ENCODE data around the gene GPD1. TPM values are rescaled to one million over a fixed set of nuclear protein-coding genes. Genes with fewer than 3 reads are reported as not detected.

The GPD1 gene
- total RNA-seq, 2 experiments from 2014 or later, result 0.41 to 0.47 TPM

- H3K36me3 ChIP-seq (ENCODE audit: insufficient read depth, low read length), result peaks cover 22% of the 10 kb centered on the region
- ATAC-seq (ENCODE audit: poor library complexity) (no peak), DNase-seq (no peak)
- H3K27ac ChIP-seq (ENCODE audit: low read depth in 1 of 2, low read length in 2 of 2), result no peak overlapping the region
- no peaks in the 10 kb centered on the region for H3K9me3 ChIP-seq (ENCODE audit: control insufficient read depth in 1 of 2, insufficient read depth in 1 of 2, low read length in 2 of 2)
- Mint-ChIP-seq H3K4me3 (no peak overlapping the region), H3K36me3 (ENCODE audit: low read depth) (peaks cover 47% of the 10 kb centered on the region), H3K4me1 (ENCODE audit: low read depth) (no peaks in the 10 kb centered on the region), H3K27ac (peak overlapping the region; percentile 49), H3K9me3 (no peaks in the 10 kb centered on the region), H3K27me3 (no peaks in the 10 kb centered on the region)
- ChIA-PET POLR2A (interaction anchor here (1.1 to 2.4 kb wide), 2 partner anchors 9 to 27 kb away, joined by 3 to 19 read pairs; partner anchors contain the start of gene COX14), CTCF (interaction anchor here (1.2 to 1.6 kb wide), 2 partner anchors 8 kb away, joined by 3 to 4 read pairs; no protein-coding TSS in a partner anchor)
- intact Hi-C loops (cut with DNase I, micrococcal nuclease), result no loop called here
- H3K4me1 ChIP-seq (ENCODE audit: insufficient read depth, low read length), result no peaks in the 10 kb centered on the region
- TF ChIP-seq, protein P1, sequence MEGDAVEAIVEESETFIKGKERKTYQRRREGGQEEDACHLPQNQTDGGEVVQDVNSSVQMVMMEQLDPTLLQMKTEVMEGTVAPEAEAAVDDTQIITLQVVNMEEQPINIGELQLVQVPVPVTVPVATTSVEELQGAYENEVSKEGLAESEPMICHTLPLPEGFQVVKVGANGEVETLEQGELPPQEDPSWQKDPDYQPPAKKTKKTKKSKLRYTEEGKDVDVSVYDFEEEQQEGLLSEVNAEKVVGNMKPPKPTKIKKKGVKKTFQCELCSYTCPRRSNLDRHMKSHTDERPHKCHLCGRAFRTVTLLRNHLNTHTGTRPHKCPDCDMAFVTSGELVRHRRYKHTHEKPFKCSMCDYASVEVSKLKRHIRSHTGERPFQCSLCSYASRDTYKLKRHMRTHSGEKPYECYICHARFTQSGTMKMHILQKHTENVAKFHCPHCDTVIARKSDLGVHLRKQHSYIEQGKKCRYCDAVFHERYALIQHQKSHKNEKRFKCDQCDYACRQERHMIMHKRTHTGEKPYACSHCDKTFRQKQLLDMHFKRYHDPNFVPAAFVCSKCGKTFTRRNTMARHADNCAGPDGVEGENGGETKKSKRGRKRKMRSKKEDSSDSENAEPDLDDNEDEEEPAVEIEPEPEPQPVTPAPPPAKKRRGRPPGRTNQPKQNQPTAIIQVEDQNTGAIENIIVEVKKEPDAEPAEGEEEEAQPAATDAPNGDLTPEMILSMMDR (IDR thresholded peaks at IDR 0.05), result no peak
- H3K4me3 ChIP-seq (ENCODE audit: low read length), result no peak overlapping the region
- no peaks in the 10 kb centered on the region for H3K27me3 ChIP-seq (ENCODE audit: control insufficient read depth in 1 of 2, insufficient read depth in 2 of 2, low read length in 2 of 2)
Observed at GRCh38 chr12:50102646-50103309, 1.0 kb upstream of the GPD1 start.

DNA sequence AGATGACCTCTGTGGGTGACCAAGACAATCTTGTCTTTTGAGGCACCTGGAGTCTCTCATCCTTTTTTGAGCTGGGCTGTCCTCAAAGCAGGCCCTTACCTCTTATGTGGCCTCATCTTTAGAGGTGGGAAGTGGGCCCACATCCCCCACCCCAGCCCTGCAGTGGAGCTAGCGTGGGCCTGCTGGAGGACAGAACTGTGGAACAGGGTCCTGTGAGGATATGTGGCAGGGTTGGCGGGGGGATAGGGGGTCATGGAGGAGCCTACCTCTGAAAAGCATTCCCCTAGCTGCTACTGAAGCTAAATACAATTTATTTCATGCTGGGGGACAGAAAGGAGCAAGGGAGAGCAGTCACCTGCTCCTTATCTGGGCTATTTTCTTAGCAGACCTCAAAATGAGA lies 457 bp upstream of the GPD1 start:
- Mint-ChIP-seq H3K27ac (no peak overlapping the region), H3K4me3 (no peak overlapping the region), H3K36me3 (ENCODE audit: low read depth) (peaks cover 41% of the 10 kb centered on the region), H3K9me3 (no peaks in the 10 kb centered on the region), H3K27me3 (no peaks in the 10 kb centered on the region), H3K4me1 (ENCODE audit: low read depth) (no peaks in the 10 kb centered on the region)
- intact Hi-C loops (cut with DNase I, micrococcal nuclease), result no loop called here
- H3K9me3 ChIP-seq (ENCODE audit: control insufficient read depth in 1 of 2, insufficient read depth in 1 of 2, low read length in 2 of 2), result no peaks in the 10 kb centered on the region
- CTCF ChIA-PET, result interaction anchor here (1.2 kb wide), 1 partner anchor 7 kb away, joined by 3 read pairs; no protein-coding TSS in a partner anchor
- POLR2A ChIA-PET, result interaction anchor here (1.1 to 2.4 kb wide), 2 partner anchors 9 to 26 kb away, joined by 3 to 19 read pairs; partner anchors contain the start of gene COX14
- no peaks in the 10 kb centered on the region for H3K27me3 ChIP-seq (ENCODE audit: control insufficient read depth in 1 of 2, insufficient read depth in 2 of 2, low read length in 2 of 2)
- TF ChIP-seq, protein P1 (IDR thresholded peaks at IDR 0.05), result no peak
- no peak overlapping the region for H3K4me3 ChIP-seq (ENCODE audit: low read length)
- H3K4me1 ChIP-seq (ENCODE audit: insufficient read depth, low read length), result no peaks in the 10 kb centered on the region
- no peak for DNase-seq
- peaks cover 17% of the 10 kb centered on the region for H3K36me3 ChIP-seq (ENCODE audit: insufficient read depth, low read length)
- no peak for ATAC-seq (ENCODE audit: poor library complexity)
- no peak overlapping the region for H3K27ac ChIP-seq (ENCODE audit: low read depth in 1 of 2, low read length in 2 of 2)

DNA sequence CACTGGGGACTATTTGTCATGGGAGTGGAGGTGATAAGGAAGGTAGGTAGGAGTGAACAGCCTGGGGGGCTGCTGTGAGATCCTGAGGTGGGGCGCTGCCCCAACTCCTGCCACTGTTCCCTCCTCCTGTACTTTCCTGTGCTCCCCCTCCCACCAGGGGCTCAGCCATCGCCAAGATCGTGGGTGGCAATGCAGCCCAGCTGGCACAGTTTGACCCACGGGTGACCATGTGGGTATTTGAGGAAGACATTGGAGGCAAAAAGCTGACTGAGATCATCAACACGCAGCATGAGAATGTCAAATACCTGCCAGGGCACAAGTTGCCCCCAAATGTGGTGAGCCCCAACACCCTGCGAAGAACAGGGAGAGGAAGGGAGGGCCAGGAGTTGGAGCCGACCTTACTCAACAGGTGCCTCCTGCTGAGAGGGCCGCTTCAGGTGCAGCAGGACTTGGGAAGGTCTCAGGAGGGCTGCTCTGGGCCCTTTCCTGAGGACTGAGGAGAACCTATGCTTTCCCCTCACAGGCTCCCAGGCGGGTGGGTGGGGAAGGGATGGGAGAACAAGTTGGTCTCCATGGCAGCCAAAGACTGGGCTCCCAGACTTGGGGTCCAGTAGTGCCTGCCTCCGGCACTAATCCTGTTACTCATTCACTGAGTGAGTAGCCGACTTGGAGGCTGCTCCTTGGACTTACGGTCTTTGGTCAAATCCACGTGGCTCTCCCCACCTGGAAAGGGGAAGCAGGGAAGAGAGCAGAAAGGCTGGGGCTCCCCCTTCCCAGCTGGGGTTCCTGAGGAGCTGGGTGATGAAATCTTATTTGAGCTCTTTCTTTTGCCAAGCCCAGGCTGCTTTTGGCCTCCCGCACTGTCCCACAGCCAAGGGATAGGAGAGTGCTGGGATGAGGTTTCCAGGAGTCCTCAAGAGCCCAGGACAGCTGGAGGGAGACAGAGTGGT lies 884 bp downstream of the GPD1 start:
- TF ChIP-seq, protein P1 (IDR thresholded peaks at IDR 0.05), result no peak
- Mint-ChIP-seq H3K27me3 (no peaks in the 10 kb centered on the region), H3K4me1 (ENCODE audit: low read depth) (no peaks in the 10 kb centered on the region), H3K27ac (no peak overlapping the region), H3K36me3 (ENCODE audit: low read depth) (peaks cover 28% of the 10 kb centered on the region), H3K4me3 (no peak overlapping the region), H3K9me3 (no peaks in the 10 kb centered on the region)
- Histone ChIP-seq H3K27ac (ENCODE audit: low read depth in 1 of 2, low read length in 2 of 2) (no peak overlapping the region), H3K27me3 (ENCODE audit: control insufficient read depth in 1 of 2, insufficient read depth in 2 of 2, low read length in 2 of 2) (no peaks in the 10 kb centered on the region), H3K36me3 (ENCODE audit: insufficient read depth, low read length) (peaks cover 3% of the 10 kb centered on the region), H3K9me3 (ENCODE audit: control insufficient read depth in 1 of 2, insufficient read depth in 1 of 2, low read length in 2 of 2) (no peaks in the 10 kb centered on the region), H3K4me1 (ENCODE audit: insufficient read depth, low read length) (no peaks in the 10 kb centered on the region), H3K4me3 (ENCODE audit: low read length) (no peak overlapping the region)
- ATAC-seq (ENCODE audit: poor library complexity), result no peak
- ChIA-PET POLR2A (interaction anchor here (0.5 to 2.4 kb wide), 2 partner anchors 7 to 9 kb away, joined by 3 to 19 read pairs; partner anchors contain the start of gene COX14), CTCF (no interaction called here)
- DNase-seq, result no peak
- intact Hi-C loops (cut with DNase I, micrococcal nuclease), result no loop called here

Data from CD4-positive, alpha-beta T cell (primary cell).